GM19193 (cell line): ENCODE results near the gene TMEM130.

ENCODE experiments used
- POLR2A ChIP-seq: IDR thresholded peaks from 4 replicates; pipeline ENCODE4 v1.6.1; 2011; ENCODE audit not compliant: insufficient read depth, insufficient read length; ENCODE audit errors: extremely low read depth

TMEM130 gene

GRCh38 chr7:98805956-98806838 lies 63.6 kb downstream of the TMEM130 start:
- no peak for TF ChIP-seq POLR2A

GRCh38 chr7:98802781-98803110 lies 67.1 kb downstream of the TMEM130 start:
- no peak for TF ChIP-seq POLR2A

- no peak for TF ChIP-seq POLR2A
These were observed 67.6 kb downstream of the TMEM130 start for GRCh38 chr7:98802088-98802780.

GRCh38 chr7:98800996-98801395 lies 68.8 kb downstream of the TMEM130 start:
- no peak for TF ChIP-seq POLR2A

GRCh38 chr7:98797150-98797549 lies 72.7 kb downstream of the TMEM130 start:
- no peak for TF ChIP-seq POLR2A
